GM12878 (cell line): ENCODE measurements around the gene ALDH3B2. TPM values are rescaled to one million over a fixed set of nuclear protein-coding genes. Genes with fewer than 3 reads are reported as not detected.

Experiments
- ATAC-seq: fragments of 200-7000 bp; cut with Tn5 transposase; 3 replicates; pipeline ENCODE4 v1.9.1; 2020; ENCODE audit warnings: mild to moderate bottlenecking, moderate library complexity
- BruUV-seq: library from RNA; stranded (reverse); fragments of 400-500 nt; replicated peaks from 2 replicates; lab custom pipeline; 2021; lab: Mats Ljungman, UMichigan
- CTCF ChIA-PET: fragments of 300-600 bp; sonication (Branson Sonifier 250); formaldehyde crosslinking; extraction: SDS; loops from one replicate; lab custom pipeline; 2021; ENCODE audit warnings: inconsistent platforms; lab: Yijun Ruan, JAX
- POLR2A ChIA-PET: fragments of 350-600 bp; formaldehyde crosslinking; extraction: SDS; loops from one replicate; lab custom pipeline; 2021; ENCODE audit warnings: inconsistent platforms; lab: Charles Lee
- RAD21 ChIA-PET: fragments of 300-600 bp; sonication (Branson Sonifier 250); formaldehyde crosslinking; loops from one replicate; lab custom pipeline; 2023; ENCODE audit warnings: antibody characterized with exemption; ENCODE audit not compliant: unreplicated experiment; lab: Charles Lee
- SMC1A ChIA-PET: fragments of 300-600 bp; sonication (Branson Sonifier 250); formaldehyde crosslinking; loops from one replicate; lab custom pipeline; 2023; ENCODE audit not compliant: unreplicated experiment, uncharacterized antibody; lab: Charles Lee
- DNase-seq: peaks from one replicate; pipeline ENCODE4 v3.0.0-alpha.2; 2011; ENCODE audit warnings: low read depth, low spot score
- FAIRE-seq: peaks from 3 replicates; lab custom pipeline; 2011; peaks lifted over from hg19 to GRCh38; lab: Jason Lieb, UNC
- H2AFZ ChIP-seq: 2 replicates; pipeline ENCODE4 v1.6.0; 2011; ENCODE audit warnings: low read depth, low read length, control low read depth; ENCODE audit not compliant: control insufficient read depth
- H3K27ac ChIP-seq: 2 replicates; pipeline ENCODE4 v1.5.1; 2011; ENCODE audit warnings: control low read depth; ENCODE audit not compliant: control insufficient read depth, insufficient read depth
- H3K27me3 ChIP-seq, 2 experiments: replicated peaks in 1 of 2; 2 replicates each; pipeline versions ENCODE4 v1.6.0 to v1.6.1; 2011; ENCODE audit warnings: low read length in 1 of 2; ENCODE audit not compliant: control insufficient read depth in 2 of 2, insufficient read depth in 2 of 2
- H3K36me3 ChIP-seq, 2 experiments: 2 replicates each; pipeline ENCODE4 v1.5.1; 2011; ENCODE audit warnings: low read length in 1 of 2; ENCODE audit not compliant: control insufficient read depth in 2 of 2, insufficient read depth in 2 of 2
- H3K4me1 ChIP-seq: 2 replicates; pipeline ENCODE4 v1.6.1; 2011; ENCODE audit warnings: mild to moderate bottlenecking, low read length, moderate library complexity, mixed read lengths; ENCODE audit not compliant: control insufficient read depth, insufficient read depth
- H3K4me2 ChIP-seq: 2 replicates; pipeline ENCODE4 v1.6.0; 2011; ENCODE audit warnings: control low read depth; ENCODE audit not compliant: control insufficient read depth, insufficient read depth
- H3K4me3 ChIP-seq: fragments of 200-600 bp; sonication (generic); 2 replicates; pipeline ENCODE4 v1.5.1; 2016
- H3K79me2 ChIP-seq: 2 replicates; pipeline ENCODE4 v1.6.0; 2011; ENCODE audit warnings: low read length; ENCODE audit not compliant: control insufficient read depth, insufficient read depth
- H3K9ac ChIP-seq: 2 replicates; pipeline ENCODE4 v1.8.0; 2011; ENCODE audit warnings: low read length, control low read depth, mixed read lengths; ENCODE audit not compliant: control insufficient read depth, insufficient read depth
- H3K9me3 ChIP-seq: replicated peaks from 3 replicates; pipeline ENCODE4 v1.5.1; 2011; ENCODE audit warnings: mild to moderate bottlenecking, low read length; ENCODE audit not compliant: control insufficient read depth, insufficient read depth
- H4K20me1 ChIP-seq: 2 replicates; pipeline ENCODE4 v1.6.0; 2011; ENCODE audit not compliant: control insufficient read depth, insufficient read depth
- BHLHE40 ChIP-seq, 2 experiments: fragments of 450-650 bp in 1 of 2; IDR thresholded peaks; 2 replicates each; pipeline ENCODE4 v1.6.1; 2011 to 2017; ENCODE audit warnings: low read depth in 2 of 2, borderline replicate concordance in 1 of 2, improper control_type of control experiment in 1 of 2, low read length in 1 of 2, mild to moderate bottlenecking in 1 of 2
- EP300 ChIP-seq, 2 experiments: fragments of 150-350 bp in 1 of 2; IDR thresholded peaks; 2 replicates each; pipeline ENCODE4 v1.6.1; 2011 to 2012; ENCODE audit warnings: low read depth in 2 of 2, low read length in 2 of 2, borderline replicate concordance in 1 of 2, improper control_type of control experiment in 1 of 2, inconsistent platforms in 1 of 2; ENCODE audit not compliant: control insufficient read depth in 1 of 2
- IRF5 ChIP-seq: fragments of 450-650 bp; IDR thresholded peaks from 2 replicates; pipeline ENCODE4 v1.6.1; 2017; ENCODE audit warnings: borderline replicate concordance
- JUND ChIP-seq: IDR thresholded peaks from 2 replicates; pipeline ENCODE4 v1.6.1; 2012; ENCODE audit warnings: low read depth, mild to moderate bottlenecking, low read length, improper control_type of control experiment, moderate library complexity
- MTA2 ChIP-seq: fragments of 450-650 bp; IDR thresholded peaks from 2 replicates; pipeline ENCODE4 v1.6.1; 2016; ENCODE audit warnings: low read depth, mild to moderate bottlenecking, moderate library complexity
- NR2F1 ChIP-seq: fragments of 450-650 bp; conservative IDR thresholded peaks from 2 replicates; pipeline ENCODE4 v1.6.1; 2017; ENCODE audit warnings: mild to moderate bottlenecking
- SIN3A ChIP-seq: IDR thresholded peaks from 2 replicates; pipeline ENCODE4 v1.6.1; 2012; ENCODE audit warnings: low read depth, low read length, improper control_type of control experiment
- TBL1XR1 ChIP-seq: IDR thresholded peaks from 2 replicates; pipeline ENCODE4 v1.6.1; 2012; ENCODE audit warnings: low read depth, low read length, improper control_type of control experiment
- YY1 ChIP-seq: IDR thresholded peaks from 2 replicates; pipeline ENCODE4 v1.6.1; 2011; ENCODE audit warnings: low read depth, mild to moderate bottlenecking, low read length
- ZNF622 ChIP-seq: fragments of 450-650 bp; IDR thresholded peaks from 2 replicates; pipeline ENCODE4 v1.6.1; 2017; ENCODE audit warnings: mild to moderate bottlenecking, inconsistent platforms
- ZSCAN29 ChIP-seq: fragments of 450-650 bp; IDR thresholded peaks from 2 replicates; pipeline ENCODE4 v1.6.1; 2017; ENCODE audit warnings: mild to moderate bottlenecking, moderate library complexity
- WGBS: methylation state at CpG from one replicate; pipeline ENCODE4 v1.1.6; 2016; ENCODE audit warnings: low lambda C conversion rate; ENCODE audit not compliant: insufficient replicate concordance, insufficient coverage; ENCODE audit errors: missing lambda C conversion rate; 5-methylcytosine and 5-hydroxymethylcytosine counted together
- in situ Hi-C: fragments of 300-500 bp; cut with MboI; formaldehyde crosslinking; loops from 9 replicates; pipeline ENCODE4 v1.14.3; 2018; ENCODE audit warnings: mixed read lengths
- intact Hi-C: fragments of 100-400 bp; cut with micrococcal nuclease; formaldehyde crosslinking; loops from one replicate; pipeline ENCODE4 v1.14.2; 2022; ENCODE audit not compliant: unreplicated experiment
- polyA plus RNA-seq, 11 experiments: library from polyadenylated mRNA; depleted of rRNA in 4 of 11; unstranded in 6 of 11; stranded (reverse) in 5 of 11; fragments of >200 nt; fragmentation: Nextera tagmentation in 4 of 11; fragmentation: Illumina TruSeq in 1 of 11; extraction: Ambion mirVana in 4 of 11; extraction: Trizol in 1 of 11; gene quantifications; 1 replicate in 1 of 11; 2 replicates in 10 of 11; pipeline versions ENCODE4 v1.2.1 to v1.2.3, GENCODE V29; 2011 to 2016; ENCODE audit warnings: inconsistent platforms in 2 of 11, missing spikeins in 2 of 11, low read depth in 1 of 11
- total RNA-seq, 4 experiments: library from RNA; depleted of rRNA in 3 of 4; stranded (reverse); fragments of >200 nt in 3 of 4; fragmentation: Illumina TruSeq in 1 of 4; extraction: Trizol in 1 of 4; gene quantifications; 2 replicates each; pipeline versions ENCODE4 v1.2.1 to v1.2.3, GENCODE V29; 2013 to 2021
- TF ChIP-seq, protein P1 (sequence below): fragments of 450-650 bp; IDR thresholded peaks from 2 replicates; pipeline ENCODE4 v1.6.1; 2017; ENCODE audit warnings: mild to moderate bottlenecking
- TF ChIP-seq, protein P2 (sequence below): fragments of 450-650 bp; IDR thresholded peaks from 2 replicates; pipeline ENCODE4 v1.6.1; 2016; ENCODE audit warnings: mild to moderate bottlenecking

ALDH3B2 gene
- total and polyA plus RNA-seq, 10 of the 15 experiments (the other 5 are each of a cell fraction or from before 2014, with no cell fraction given) = 0.09 to 0.17 TPM; not detected in 8

GRCh38 chr11:67673358-67673757, 1.1 kb downstream of the ALDH3B2 start:
- 37% methylated on average over 7 of the region's 7 CpGs for WGBS
- DNase-seq (no peak), FAIRE-seq (no peak), ATAC-seq (no peak)
- H3K9ac ChIP-seq = no peak overlapping the region
- H3K79me2 ChIP-seq = no peaks in the 10 kb centered on the region
- TF ChIP-seq JUND = no peak
- TF ChIP-seq, protein P1, sequence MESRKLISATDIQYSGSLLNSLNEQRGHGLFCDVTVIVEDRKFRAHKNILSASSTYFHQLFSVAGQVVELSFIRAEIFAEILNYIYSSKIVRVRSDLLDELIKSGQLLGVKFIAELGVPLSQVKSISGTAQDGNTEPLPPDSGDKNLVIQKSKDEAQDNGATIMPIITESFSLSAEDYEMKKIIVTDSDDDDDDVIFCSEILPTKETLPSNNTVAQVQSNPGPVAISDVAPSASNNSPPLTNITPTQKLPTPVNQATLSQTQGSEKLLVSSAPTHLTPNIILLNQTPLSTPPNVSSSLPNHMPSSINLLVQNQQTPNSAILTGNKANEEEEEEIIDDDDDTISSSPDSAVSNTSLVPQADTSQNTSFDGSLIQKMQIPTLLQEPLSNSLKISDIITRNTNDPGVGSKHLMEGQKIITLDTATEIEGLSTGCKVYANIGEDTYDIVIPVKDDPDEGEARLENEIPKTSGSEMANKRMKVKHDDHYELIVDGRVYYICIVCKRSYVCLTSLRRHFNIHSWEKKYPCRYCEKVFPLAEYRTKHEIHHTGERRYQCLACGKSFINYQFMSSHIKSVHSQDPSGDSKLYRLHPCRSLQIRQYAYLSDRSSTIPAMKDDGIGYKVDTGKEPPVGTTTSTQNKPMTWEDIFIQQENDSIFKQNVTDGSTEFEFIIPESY = no peak
- no peaks in the 10 kb centered on the region for H4K20me1 ChIP-seq
- ChIA-PET POLR2A (no interaction called here), RAD21 (no interaction called here), CTCF (interaction anchor here (1.5 kb wide), 1 partner anchor 18 kb away, joined by 3 read pairs; no protein-coding TSS in a partner anchor), SMC1A (no interaction called here)
- peaks cover 0 to 6% of the 10 kb centered on the region in 2 experiments; a peak in 2 of 4 replicates for H3K27me3 ChIP-seq
- in situ Hi-C loops (no loop called here), intact Hi-C loops (no loop called here)
- no peaks in the 10 kb centered on the region for H3K4me1 ChIP-seq
- H3K4me2 ChIP-seq = no peak overlapping the region
- no peaks in the 10 kb centered on the region for H3K36me3 ChIP-seq
- no peak overlapping the region for H3K4me3 ChIP-seq
- no peaks in the 10 kb centered on the region; the same call in 2 of the 3 replicates for H3K9me3 ChIP-seq
- no peak overlapping the region for H3K27ac ChIP-seq
- H2AFZ ChIP-seq = no peak overlapping the region
- BruUV-seq = no TSS peak

GRCh38 chr11:67671211-67671520, 3.3 kb downstream of the ALDH3B2 start:
- Histone ChIP-seq H3K9ac (no peak overlapping the region), H3K79me2 (no peaks in the 10 kb centered on the region), H4K20me1 (no peaks in the 10 kb centered on the region), H2AFZ (no peak overlapping the region), H3K4me2 (no peak overlapping the region), H3K36me3 (no peaks in the 10 kb centered on the region), H3K4me3 (no peak overlapping the region), H3K9me3 (no peaks in the 10 kb centered on the region; the same call in 2 of the 3 replicates), H3K27ac (no peak overlapping the region), H3K27me3 (peaks cover 0 to 6% of the 10 kb centered on the region in 2 experiments; a peak in 2 of 4 replicates), H3K4me1 (peaks cover 9% of the 10 kb centered on the region; the same call in 1 of the 2 replicates)
- intact Hi-C loops = no loop called here
- FAIRE-seq = no peak
- ChIA-PET POLR2A (interaction anchor here (0.7 kb wide), 1 partner anchor 70 kb away, joined by 4 read pairs; no protein-coding TSS in a partner anchor), CTCF (interaction anchor here (0.6 kb wide), 1 partner anchor 90 kb away, joined by 3 read pairs; no protein-coding TSS in a partner anchor), SMC1A (no interaction called here), RAD21 (no interaction called here)
- BruUV-seq = no TSS peak
- ATAC-seq = no peak
- 3% methylated on average over 8 of the region's 8 CpGs for WGBS
- in situ Hi-C loops = no loop called here
- no peak for DNase-seq
- TF ChIP-seq NR2F1 (no peak), SIN3A (no peak), IRF5 (no peak), ZNF622 (no peak), BHLHE40 (IDR thresholded peaks at IDR 0.05; ENCODE audit: borderline replicate concordance in 1 of 2, low read depth in 2 of 2, low read length in 1 of 2) (no peak), TBL1XR1 (no peak), MTA2 (no peak), EP300 (IDR thresholded peaks at IDR 0.05; ENCODE audit: borderline replicate concordance in 1 of 2, control insufficient read depth in 1 of 2, low read depth in 2 of 2, low read length in 2 of 2) (no peak), ZSCAN29 (no peak), YY1 (no peak)
- TF ChIP-seq, protein P2, sequence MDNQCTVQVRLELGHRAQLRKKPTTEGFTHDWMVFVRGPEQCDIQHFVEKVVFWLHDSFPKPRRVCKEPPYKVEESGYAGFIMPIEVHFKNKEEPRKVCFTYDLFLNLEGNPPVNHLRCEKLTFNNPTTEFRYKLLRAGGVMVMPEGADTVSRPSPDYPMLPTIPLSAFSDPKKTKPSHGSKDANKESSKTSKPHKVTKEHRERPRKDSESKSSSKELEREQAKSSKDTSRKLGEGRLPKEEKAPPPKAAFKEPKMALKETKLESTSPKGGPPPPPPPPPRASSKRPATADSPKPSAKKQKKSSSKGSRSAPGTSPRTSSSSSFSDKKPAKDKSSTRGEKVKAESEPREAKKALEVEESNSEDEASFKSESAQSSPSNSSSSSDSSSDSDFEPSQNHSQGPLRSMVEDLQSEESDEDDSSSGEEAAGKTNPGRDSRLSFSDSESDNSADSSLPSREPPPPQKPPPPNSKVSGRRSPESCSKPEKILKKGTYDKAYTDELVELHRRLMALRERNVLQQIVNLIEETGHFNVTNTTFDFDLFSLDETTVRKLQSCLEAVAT = no peak
